SU-DHL-6 (cell line): ENCODE measurements around the gene OTOF.

Experiments
- H2AFZ ChIP-seq: fragments of 200-600 bp; sonication (generic); 2 replicates; pipeline ENCODE4 v1.6.1; 2014; ENCODE audit warnings: low read depth, mild to moderate bottlenecking, moderate library complexity, mixed read lengths, antibody characterized with exemption, low read length; ENCODE audit not compliant: severe bottlenecking
- H3F3A ChIP-seq: fragments of 200-600 bp; shearing (Covaris generic); 2 replicates; pipeline ENCODE4 v1.6.0; 2016; ENCODE audit warnings: antibody characterized with exemption, mild to moderate bottlenecking; ENCODE audit not compliant: insufficient read depth
- H3K27ac ChIP-seq: fragments of 200-600 bp; sonication (generic); 2 replicates; pipeline ENCODE4 v1.5.1; 2016; ENCODE audit warnings: low read depth, mild to moderate bottlenecking, low read length, moderate library complexity, mixed read lengths
- H3K27me3 ChIP-seq: fragments of 200-600 bp; sonication (generic), shearing (Covaris generic); 2 replicates; pipeline ENCODE4 v1.6.0; 2014; ENCODE audit warnings: mild to moderate bottlenecking, low read length
- H3K36me3 ChIP-seq: fragments of 200-600 bp; sonication (generic); 2 replicates; pipeline ENCODE4 v1.6.1; 2014; ENCODE audit warnings: mild to moderate bottlenecking, low read length, mixed read lengths
- H3K4me2 ChIP-seq: fragments of 300-600, 200-600 bp; shearing (Covaris generic), sonication (generic); 2 replicates; pipeline ENCODE4 v1.6.0; 2014; ENCODE audit warnings: low read length, low read depth, mild to moderate bottlenecking; ENCODE audit not compliant: poor library complexity, severe bottlenecking
- H3K4me3 ChIP-seq: fragments of 200-600 bp; sonication (generic); 2 replicates; pipeline ENCODE4 v1.5.1; 2014; ENCODE audit warnings: antibody characterized with exemption, low read length, mild to moderate bottlenecking, mixed read lengths; ENCODE audit not compliant: insufficient read depth, poor library complexity, severe bottlenecking
- H3K79me2 ChIP-seq: fragments of 200-600 bp; sonication (generic); 2 replicates; pipeline ENCODE4 v1.6.1; 2014; ENCODE audit warnings: mild to moderate bottlenecking, low read length, moderate library complexity; ENCODE audit not compliant: insufficient read depth
- H3K9ac ChIP-seq: fragments of 200-600 bp; sonication (generic); 2 replicates; pipeline ENCODE4 v1.7.0; 2014; ENCODE audit warnings: mild to moderate bottlenecking, low read length
- H3K9me2 ChIP-seq: fragments of 200-600 bp; sonication (generic); replicated peaks from 2 replicates; pipeline ENCODE4 v1.6.1; 2014; ENCODE audit warnings: low read length; ENCODE audit not compliant: insufficient read depth
- H3K9me3 ChIP-seq: fragments of 200-600 bp; sonication (generic); 2 replicates; pipeline ENCODE4 v1.6.1; 2014; ENCODE audit warnings: low read length, mixed read lengths; ENCODE audit not compliant: insufficient read depth
- H4K20me1 ChIP-seq: fragments of 200-600 bp; sonication (generic); 2 replicates; pipeline ENCODE4 v1.6.1; 2014; ENCODE audit warnings: low read depth, mild to moderate bottlenecking, antibody characterized with exemption, low read length, moderate library complexity, mixed read lengths
- CTCF ChIP-seq: fragments of 200-600 bp; sonication (generic); IDR thresholded peaks from one replicate; pipeline ENCODE4 v1.5.1; 2017; ENCODE audit warnings: antibody characterized with exemption, mild to moderate bottlenecking, low read length, moderate library complexity; ENCODE audit not compliant: insufficient read depth, poor library complexity, severe bottlenecking
- EZH2phosphoT487 ChIP-seq: fragments of 200-600 bp; sonication (generic), shearing (Covaris generic); conservative IDR thresholded peaks from 2 replicates; pipeline ENCODE4 v1.6.1; 2018; ENCODE audit warnings: mild to moderate bottlenecking, antibody characterized with exemption, low read length, moderate library complexity, mixed read lengths

The OTOF gene

GRCh38 chr2:26474261-26474785 is 3.6 kb downstream of the OTOF start:
- Histone ChIP-seq H3F3A (no peaks in the 10 kb centered on the region), H3K4me2 (no peak overlapping the region), H3K4me3 (no peak overlapping the region), H2AFZ (no peak overlapping the region), H3K9me3 (no peaks in the 10 kb centered on the region), H4K20me1 (no peaks in the 10 kb centered on the region), H3K27me3 (no peaks in the 10 kb centered on the region), H3K9me2 (no peaks in the 10 kb centered on the region), H3K9ac (no peak overlapping the region), H3K79me2 (no peaks in the 10 kb centered on the region), H3K27ac (no peak overlapping the region), H3K36me3 (no peaks in the 10 kb centered on the region)
- no peak for TF ChIP-seq CTCF
- TF ChIP-seq EZH2phosphoT487 = no peak

GRCh38 chr2:26473796-26474195 is 4.1 kb downstream of the OTOF start:
- Histone ChIP-seq H2AFZ (no peak overlapping the region), H3K9ac (no peak overlapping the region), H3K4me2 (no peak overlapping the region), H3K4me3 (no peak overlapping the region), H3K27me3 (no peaks in the 10 kb centered on the region), H4K20me1 (no peaks in the 10 kb centered on the region), H3K79me2 (no peaks in the 10 kb centered on the region), H3K9me2 (no peaks in the 10 kb centered on the region), H3F3A (no peaks in the 10 kb centered on the region), H3K36me3 (no peaks in the 10 kb centered on the region), H3K9me3 (no peaks in the 10 kb centered on the region), H3K27ac (no peak overlapping the region)
- TF ChIP-seq CTCF (no peak), EZH2phosphoT487 (no peak)

- Histone ChIP-seq H4K20me1 (no peaks in the 10 kb centered on the region), H2AFZ (no peak overlapping the region), H3K9me3 (no peaks in the 10 kb centered on the region), H3K27ac (no peak overlapping the region), H3K4me2 (no peak overlapping the region), H3K9ac (no peak overlapping the region), H3K27me3 (no peaks in the 10 kb centered on the region), H3F3A (no peaks in the 10 kb centered on the region), H3K9me2 (no peaks in the 10 kb centered on the region), H3K79me2 (no peaks in the 10 kb centered on the region), H3K36me3 (no peaks in the 10 kb centered on the region), H3K4me3 (no peak overlapping the region)
- TF ChIP-seq CTCF (no peak), EZH2phosphoT487 (no peak)
These were observed 4.9 kb downstream of the OTOF start for GRCh38 chr2:26472821-26473655.
